Heart left ventricle (tissue), 13 donors: ENCODE results near the gene GGCX.

ENCODE experiments used
- POLR2A ChIP-seq, 2 donors: fragments of 450-650 bp; IDR thresholded peaks; one replicate each; pipeline ENCODE4 v1.6.1; 2017; ENCODE audit warnings: antibody characterized with exemption in 2 of 2, mild to moderate bottlenecking in 2 of 2, moderate library complexity in 2 of 2
- TF ChIP-seq, protein P1 (sequence below), 12 donors: fragments of 200-600 bp; sonication (generic) in 4 of 12; IDR thresholded peaks; one replicate each; pipeline versions ENCODE4 v1.5.0 to v1.8.0; 2018 to 2022; ENCODE audit warnings: antibody characterized with exemption in 12 of 12, mild to moderate bottlenecking in 5 of 12
- donor health status: ischemic (EF 13 %, LVEDD 7.1; RV severe dilation, severe dysfunction).
- donor health status: DM: no; HTN: yes; CAD: no.
- donor health status: DM: no; HTN: no; CAD: no.
- donor health status: ischemic (EF 25% LVEDD 6.9; RV normal size, moderate dysfunction).
- donor health status: ischemic (EF 25% LVEDD 5.7; RV mildly dilated, moderate dysfunction).
- donor health status: ischemic (EF 35%, LVEDD 5.7; RV mildly dilated, moderate dysfunction).
- donor health status: nonischemic (EF 11% LVEDD 7.7; RV severe dilation, severe dysfunction).
- donor health status: DM: yes; HTN: yes; CAD: no.
- donor health status: PGD.
- donor health status: ischemic (EF 29% LVEDD 5.4; RV normal size, mild dysfunction).
- donor health status: nonischemic (EF 23%, LVEDD 6.1; RV moderate dilation, normal function).

DNA sequence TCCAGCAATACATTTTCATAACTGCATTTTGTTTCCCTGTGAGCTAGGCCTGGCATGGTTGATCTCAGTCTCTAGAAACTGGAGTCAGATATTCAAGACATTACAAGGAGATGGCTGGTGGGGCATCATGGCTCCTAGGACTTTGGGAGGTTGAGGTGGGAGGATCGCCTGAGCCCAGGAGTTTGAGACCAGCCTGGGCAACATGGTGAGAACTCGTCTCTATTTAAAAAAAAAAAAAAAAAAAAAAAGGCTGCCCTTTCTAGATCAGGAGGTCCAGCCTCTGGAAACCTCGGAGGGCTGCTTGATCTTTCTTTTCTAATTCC is 15.7 kb upstream of the GGCX start:
- TF ChIP-seq, protein P1, sequence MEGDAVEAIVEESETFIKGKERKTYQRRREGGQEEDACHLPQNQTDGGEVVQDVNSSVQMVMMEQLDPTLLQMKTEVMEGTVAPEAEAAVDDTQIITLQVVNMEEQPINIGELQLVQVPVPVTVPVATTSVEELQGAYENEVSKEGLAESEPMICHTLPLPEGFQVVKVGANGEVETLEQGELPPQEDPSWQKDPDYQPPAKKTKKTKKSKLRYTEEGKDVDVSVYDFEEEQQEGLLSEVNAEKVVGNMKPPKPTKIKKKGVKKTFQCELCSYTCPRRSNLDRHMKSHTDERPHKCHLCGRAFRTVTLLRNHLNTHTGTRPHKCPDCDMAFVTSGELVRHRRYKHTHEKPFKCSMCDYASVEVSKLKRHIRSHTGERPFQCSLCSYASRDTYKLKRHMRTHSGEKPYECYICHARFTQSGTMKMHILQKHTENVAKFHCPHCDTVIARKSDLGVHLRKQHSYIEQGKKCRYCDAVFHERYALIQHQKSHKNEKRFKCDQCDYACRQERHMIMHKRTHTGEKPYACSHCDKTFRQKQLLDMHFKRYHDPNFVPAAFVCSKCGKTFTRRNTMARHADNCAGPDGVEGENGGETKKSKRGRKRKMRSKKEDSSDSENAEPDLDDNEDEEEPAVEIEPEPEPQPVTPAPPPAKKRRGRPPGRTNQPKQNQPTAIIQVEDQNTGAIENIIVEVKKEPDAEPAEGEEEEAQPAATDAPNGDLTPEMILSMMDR (IDR thresholded peaks at IDR 0.05) = no peak
- TF ChIP-seq POLR2A (IDR thresholded peaks at IDR 0.05) = no peak
